Measurements from ENCODE around the gene RBFOX2.

RBFOX2 gene

DNA sequence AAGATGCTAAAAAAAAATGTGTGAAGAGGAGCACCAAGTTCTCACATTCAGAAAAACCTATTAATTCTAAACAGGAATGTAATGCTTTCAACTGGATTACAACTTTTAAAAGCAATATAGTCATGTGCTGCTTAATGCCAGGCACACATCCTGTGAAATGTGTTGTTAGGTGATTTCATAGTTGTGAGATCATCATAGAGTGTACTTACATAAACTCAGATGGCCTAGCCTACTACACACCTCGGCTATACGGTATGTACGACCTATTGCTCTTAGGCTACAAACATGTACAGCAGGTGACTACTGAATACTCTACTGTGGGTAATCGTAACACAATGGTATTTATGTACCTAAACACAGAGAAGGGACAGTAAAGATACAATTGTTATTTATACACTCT, 142.3 kb downstream of the RBFOX2 start:
- no peaks in the 10 kb centered on the region for H3K27me3 ChIP-seq (ENCODE audit: control insufficient read depth, insufficient read depth, low read length)
- H3K4me3 ChIP-seq (ENCODE audit: low read depth, low read length): no peak overlapping the region
- H3K4me2 ChIP-seq (ENCODE audit: low read length): no peak overlapping the region
- H3K36me3 ChIP-seq (ENCODE audit: control insufficient read depth, insufficient read depth, low read length): no peaks in the 10 kb centered on the region
- no peak overlapping the region for H2AFZ ChIP-seq
- H3K9ac ChIP-seq: no peak overlapping the region
- no peak overlapping the region for H3K27ac ChIP-seq
- H3K9me3 ChIP-seq (ENCODE audit: control insufficient read depth, low read length): no peaks in the 10 kb centered on the region
- peaks cover 8% of the 10 kb centered on the region for H3K79me2 ChIP-seq
- H3K4me1 ChIP-seq: peaks cover 16% of the 10 kb centered on the region
- TF ChIP-seq, protein P1, sequence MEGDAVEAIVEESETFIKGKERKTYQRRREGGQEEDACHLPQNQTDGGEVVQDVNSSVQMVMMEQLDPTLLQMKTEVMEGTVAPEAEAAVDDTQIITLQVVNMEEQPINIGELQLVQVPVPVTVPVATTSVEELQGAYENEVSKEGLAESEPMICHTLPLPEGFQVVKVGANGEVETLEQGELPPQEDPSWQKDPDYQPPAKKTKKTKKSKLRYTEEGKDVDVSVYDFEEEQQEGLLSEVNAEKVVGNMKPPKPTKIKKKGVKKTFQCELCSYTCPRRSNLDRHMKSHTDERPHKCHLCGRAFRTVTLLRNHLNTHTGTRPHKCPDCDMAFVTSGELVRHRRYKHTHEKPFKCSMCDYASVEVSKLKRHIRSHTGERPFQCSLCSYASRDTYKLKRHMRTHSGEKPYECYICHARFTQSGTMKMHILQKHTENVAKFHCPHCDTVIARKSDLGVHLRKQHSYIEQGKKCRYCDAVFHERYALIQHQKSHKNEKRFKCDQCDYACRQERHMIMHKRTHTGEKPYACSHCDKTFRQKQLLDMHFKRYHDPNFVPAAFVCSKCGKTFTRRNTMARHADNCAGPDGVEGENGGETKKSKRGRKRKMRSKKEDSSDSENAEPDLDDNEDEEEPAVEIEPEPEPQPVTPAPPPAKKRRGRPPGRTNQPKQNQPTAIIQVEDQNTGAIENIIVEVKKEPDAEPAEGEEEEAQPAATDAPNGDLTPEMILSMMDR (IDR thresholded peaks at IDR 0.05): no peak

DNA sequence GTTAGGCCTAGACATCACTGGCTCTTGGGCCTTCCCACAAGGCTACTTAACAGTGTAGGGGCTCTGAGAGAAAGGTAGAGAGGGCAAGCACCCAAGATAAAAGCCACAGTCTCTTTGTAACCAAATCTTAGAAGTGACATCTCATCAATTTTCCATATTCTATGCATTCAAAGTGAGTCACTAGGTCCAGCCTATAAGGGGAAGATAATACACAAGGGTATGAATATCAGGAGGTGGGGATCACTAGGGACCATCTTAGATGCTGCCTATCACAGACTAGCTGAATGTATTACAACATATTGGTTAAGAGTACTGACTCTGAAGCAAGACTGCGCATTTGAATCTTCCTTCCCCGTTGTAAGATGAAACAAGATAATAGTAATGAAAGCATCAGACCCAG, 144.1 kb downstream of the RBFOX2 start:
- no peak overlapping the region for H3K9ac ChIP-seq
- H3K9me3 ChIP-seq (ENCODE audit: control insufficient read depth, low read length): no peaks in the 10 kb centered on the region
- peaks cover 9% of the 10 kb centered on the region for H3K79me2 ChIP-seq
- TF ChIP-seq, protein P1 (IDR thresholded peaks at IDR 0.05): no peak
- H3K36me3 ChIP-seq (ENCODE audit: control insufficient read depth, insufficient read depth, low read length): no peaks in the 10 kb centered on the region
- peaks cover 17% of the 10 kb centered on the region for H3K4me1 ChIP-seq
- no peaks in the 10 kb centered on the region for H3K27me3 ChIP-seq (ENCODE audit: control insufficient read depth, insufficient read depth, low read length)
- no peak overlapping the region for H2AFZ ChIP-seq
- no peak overlapping the region for H3K4me2 ChIP-seq (ENCODE audit: low read length)
- peak overlapping the region; percentile 15 for H3K27ac ChIP-seq
- H3K4me3 ChIP-seq (ENCODE audit: low read depth, low read length): no peak overlapping the region

DNA sequence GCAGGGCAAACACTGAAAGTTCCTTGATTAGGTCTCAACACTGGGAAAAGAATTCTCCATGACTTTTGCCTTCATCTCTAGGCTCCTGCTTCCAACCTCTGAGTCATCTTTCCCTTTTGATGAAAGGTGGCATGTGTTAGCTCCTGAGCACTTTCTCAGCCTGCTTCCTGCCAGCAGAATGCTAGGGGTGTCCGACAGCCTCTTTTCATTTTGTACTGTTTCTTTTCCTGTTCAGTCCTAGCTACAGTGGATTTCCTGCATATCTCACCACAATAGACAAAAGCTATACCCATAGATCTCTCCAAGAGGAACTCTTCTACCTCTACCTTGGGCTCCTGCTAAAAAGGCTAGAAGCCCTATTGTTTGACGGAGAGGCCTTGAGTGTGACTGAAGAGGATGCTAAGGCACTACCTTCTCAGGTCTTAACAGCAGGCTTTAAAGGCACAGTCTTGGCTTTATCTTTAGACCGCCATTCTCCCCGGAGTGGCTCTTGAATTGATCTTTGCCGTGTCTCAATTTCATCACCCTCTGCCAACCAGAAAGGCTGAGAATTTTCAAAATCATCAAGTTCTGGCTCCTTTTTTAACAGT, 145.5 kb downstream of the RBFOX2 start:
- Histone ChIP-seq H3K9ac (no peak overlapping the region), H3K27me3 (ENCODE audit: control insufficient read depth, insufficient read depth, low read length) (no peaks in the 10 kb centered on the region), H3K36me3 (ENCODE audit: control insufficient read depth, insufficient read depth, low read length) (no peaks in the 10 kb centered on the region), H3K4me1 (peaks cover 21% of the 10 kb centered on the region), H3K79me2 (peaks cover 11% of the 10 kb centered on the region), H3K4me3 (ENCODE audit: low read depth, low read length) (no peak overlapping the region), H3K4me2 (ENCODE audit: low read length) (no peak overlapping the region), H2AFZ (no peak overlapping the region), H3K9me3 (ENCODE audit: control insufficient read depth, low read length) (no peaks in the 10 kb centered on the region), H3K27ac (peak overlapping the region; percentile 62)
- TF ChIP-seq, protein P1 (IDR thresholded peaks at IDR 0.05): no peak

DNA sequence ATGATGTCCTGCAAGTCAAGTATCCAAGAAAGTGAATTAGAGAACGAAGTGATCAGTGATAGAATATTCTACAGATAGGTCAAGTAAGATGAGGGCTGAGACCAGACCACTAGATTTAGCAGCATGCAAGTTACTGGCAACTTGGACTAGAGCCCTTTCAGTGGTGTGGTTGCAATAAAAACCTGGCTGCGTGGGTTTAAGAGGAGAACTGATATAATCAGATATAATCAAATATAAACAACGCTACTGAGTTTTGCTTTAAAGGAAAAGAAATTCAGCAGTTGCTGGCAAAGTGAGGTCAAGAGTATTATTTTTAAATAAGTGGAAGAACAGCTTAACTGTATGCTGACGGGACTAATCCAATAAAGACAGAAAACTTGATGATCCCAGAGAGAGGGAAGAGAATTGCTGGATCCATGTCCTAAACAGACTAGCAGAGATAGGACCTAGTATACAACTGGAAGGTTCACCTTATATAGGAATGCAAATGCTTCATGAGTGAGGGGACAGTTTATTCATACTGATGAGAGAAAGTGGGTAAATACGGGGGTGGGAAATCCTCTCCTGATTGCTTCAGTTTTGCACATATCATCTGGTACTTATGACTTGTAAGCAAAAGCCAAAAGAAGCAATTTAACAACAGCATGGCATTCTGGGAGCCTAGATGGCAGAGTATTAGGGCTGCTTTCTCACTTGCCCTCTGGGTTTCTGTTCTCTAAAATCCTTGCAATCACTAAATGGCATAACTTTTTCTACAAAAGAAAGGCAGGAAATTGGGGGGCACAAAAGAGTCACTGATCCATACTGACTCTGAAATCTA, 146.2 kb downstream of the RBFOX2 start:
- Histone ChIP-seq H3K36me3 (ENCODE audit: control insufficient read depth, insufficient read depth, low read length) (no peaks in the 10 kb centered on the region), H3K4me3 (ENCODE audit: low read depth, low read length) (no peak overlapping the region), H3K79me2 (peaks cover 11% of the 10 kb centered on the region), H3K27ac (peak overlapping the region; percentile 62), H3K4me1 (peaks cover 18% of the 10 kb centered on the region), H3K9me3 (ENCODE audit: control insufficient read depth, low read length) (no peaks in the 10 kb centered on the region), H3K4me2 (ENCODE audit: low read length) (peak overlapping the region; percentile 46), H2AFZ (no peak overlapping the region), H3K9ac (no peak overlapping the region), H3K27me3 (ENCODE audit: control insufficient read depth, insufficient read depth, low read length) (no peaks in the 10 kb centered on the region)
- TF ChIP-seq, protein P1 (IDR thresholded peaks at IDR 0.05): no peak
